ENCODE results near the gene DPH1. TPM values are rescaled to one million over a fixed set of nuclear protein-coding genes. Genes with fewer than 3 reads are reported as not detected.

Gene DPH1
- total RNA-seq, 2 experiments from 2014 or later = 34.7 to 35.3 TPM

DNA sequence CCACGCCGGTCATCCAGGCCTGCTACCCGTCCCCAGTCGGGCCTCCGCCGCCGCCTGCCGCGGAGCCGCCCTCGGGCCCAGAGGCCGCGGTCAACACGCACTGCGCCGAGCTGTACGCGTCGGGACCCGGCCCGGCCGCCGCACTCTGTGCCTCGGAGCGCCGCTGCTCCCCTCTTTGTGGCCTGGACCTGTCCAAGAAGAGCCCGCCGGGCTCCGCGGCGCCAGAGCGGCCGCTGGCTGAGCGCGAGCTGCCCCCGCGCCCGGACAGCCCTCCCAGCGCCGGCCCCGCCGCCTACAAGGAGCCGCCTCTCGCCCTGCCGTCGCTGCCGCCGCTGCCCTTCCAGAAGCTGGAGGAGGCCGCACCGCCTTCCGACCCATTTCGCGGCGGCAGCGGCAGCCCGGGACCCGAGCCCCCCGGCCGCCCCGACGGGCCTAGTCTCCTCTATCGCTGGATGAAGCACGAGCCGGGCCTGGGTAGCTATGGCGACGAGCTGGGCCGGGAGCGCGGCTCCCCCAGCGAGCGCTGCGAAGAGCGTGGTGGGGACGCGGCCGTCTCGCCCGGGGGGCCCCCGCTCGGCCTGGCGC lies 27.3 kb downstream of the DPH1 start:
- H3K9me3 Mint-ChIP-seq = no peaks in the 10 kb centered on the region
- peaks cover 22% of the 10 kb centered on the region for H3K4me1 Mint-ChIP-seq
- H3K27ac Mint-ChIP-seq = no peak overlapping the region
- DNase-seq = peak; percentile 48
- peaks cover 29% of the 10 kb centered on the region for H3K36me3 Mint-ChIP-seq
- peaks cover 9% of the 10 kb centered on the region for H3K27me3 Mint-ChIP-seq
- H3K4me3 Mint-ChIP-seq = no peak overlapping the region

DNA sequence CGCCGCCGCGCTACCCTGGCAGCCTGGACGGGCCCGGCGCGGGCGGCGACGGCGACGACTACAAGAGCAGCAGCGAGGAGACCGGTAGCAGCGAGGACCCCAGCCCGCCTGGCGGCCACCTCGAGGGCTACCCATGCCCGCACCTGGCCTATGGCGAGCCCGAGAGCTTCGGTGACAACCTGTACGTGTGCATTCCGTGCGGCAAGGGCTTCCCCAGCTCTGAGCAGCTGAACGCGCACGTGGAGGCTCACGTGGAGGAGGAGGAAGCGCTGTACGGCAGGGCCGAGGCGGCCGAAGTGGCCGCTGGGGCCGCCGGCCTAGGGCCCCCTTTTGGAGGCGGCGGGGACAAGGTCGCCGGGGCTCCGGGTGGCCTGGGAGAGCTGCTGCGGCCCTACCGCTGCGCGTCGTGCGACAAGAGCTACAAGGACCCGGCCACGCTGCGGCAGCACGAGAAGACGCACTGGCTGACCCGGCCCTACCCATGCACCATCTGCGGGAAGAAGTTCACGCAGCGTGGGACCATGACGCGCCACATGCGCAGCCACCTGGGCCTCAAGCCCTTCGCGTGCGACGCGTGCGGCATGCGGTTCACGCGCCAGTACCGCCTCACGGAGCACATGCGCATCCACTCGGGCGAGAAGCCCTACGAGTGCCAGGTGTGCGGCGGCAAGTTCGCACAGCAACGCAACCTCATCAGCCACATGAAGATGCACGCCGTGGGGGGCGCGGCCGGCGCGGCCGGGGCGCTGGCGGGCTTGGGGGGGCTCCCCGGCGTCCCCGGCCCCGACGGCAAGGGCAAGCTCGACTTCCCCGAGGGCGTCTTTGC lies 28.0 kb downstream of the DPH1 start:
- Mint-ChIP-seq H3K4me1 (peaks cover 21% of the 10 kb centered on the region), H3K36me3 (peaks cover 34% of the 10 kb centered on the region), H3K9me3 (no peaks in the 10 kb centered on the region), H3K27me3 (peaks cover 7% of the 10 kb centered on the region), H3K4me3 (peak overlapping the region; percentile 73), H3K27ac (no peak overlapping the region)
- DNase-seq = peak; percentile 46

- no peak overlapping the region for H3K27ac Mint-ChIP-seq
These were observed 28.9 kb downstream of the DPH1 start for GRCh38 chr17:2058586-2059546.

DNA sequence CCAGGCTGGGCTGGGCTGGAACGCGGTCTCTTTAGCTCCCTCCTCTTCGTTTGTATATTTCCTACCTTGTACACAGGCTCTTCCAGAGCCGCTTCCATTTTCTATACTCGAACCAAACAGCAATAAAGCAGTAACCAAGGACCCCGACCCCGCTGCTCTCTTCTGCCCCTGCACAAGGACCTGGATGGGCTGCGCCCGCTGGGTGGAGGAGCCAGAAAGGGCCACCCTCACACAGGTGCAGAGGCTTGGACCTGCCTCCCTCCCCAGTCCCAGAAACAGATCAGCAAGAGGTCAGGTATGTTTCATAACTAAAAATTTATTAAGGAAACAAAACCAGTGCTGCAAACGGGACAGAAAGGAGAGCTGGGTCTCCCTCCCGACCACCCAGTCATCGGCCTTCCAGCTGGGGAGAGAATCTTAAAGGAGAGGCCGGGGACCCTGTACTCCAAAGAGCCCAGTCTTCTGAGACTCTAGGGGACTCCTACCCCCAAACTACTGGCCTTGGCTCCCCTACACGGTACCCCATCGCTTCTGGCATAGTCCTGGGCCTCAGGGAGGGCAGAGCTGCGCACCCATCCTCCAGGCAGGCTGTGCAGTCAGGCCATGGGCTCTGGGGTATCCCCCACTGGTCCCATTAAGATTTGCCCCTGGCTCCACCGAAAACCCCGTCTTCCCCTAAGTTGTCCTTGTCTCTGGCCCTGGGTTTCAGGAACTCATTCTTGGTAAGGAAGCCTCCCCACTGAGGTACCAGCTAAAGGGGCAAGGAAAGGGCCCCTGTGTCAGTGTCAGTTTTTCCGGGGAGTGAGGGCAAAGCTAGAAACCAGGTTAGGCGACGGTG lies 29.8 kb downstream of the DPH1 start:
- no peak for DNase-seq
- H3K27me3 Mint-ChIP-seq = peaks cover 3% of the 10 kb centered on the region
- no peak overlapping the region for H3K27ac Mint-ChIP-seq
- no peaks in the 10 kb centered on the region for H3K9me3 Mint-ChIP-seq
- H3K36me3 Mint-ChIP-seq = peaks cover 50% of the 10 kb centered on the region
- H3K4me3 Mint-ChIP-seq = peak overlapping the region; percentile 57
- peaks cover 16% of the 10 kb centered on the region for H3K4me1 Mint-ChIP-seq

More at GRCh38 chr17:2058586-2059546, 28.9 kb downstream of the DPH1 start:
- peak overlapping the region; percentile 57 for H3K4me3 Mint-ChIP-seq
- H3K4me1 Mint-ChIP-seq = peaks cover 16% of the 10 kb centered on the region
- H3K27me3 Mint-ChIP-seq = peaks cover 3% of the 10 kb centered on the region
- no peaks in the 10 kb centered on the region for H3K9me3 Mint-ChIP-seq
- H3K36me3 Mint-ChIP-seq = peaks cover 42% of the 10 kb centered on the region
- DNase-seq = peak; percentile 75

- H3K9me3 Mint-ChIP-seq = no peaks in the 10 kb centered on the region
- no peak overlapping the region for H3K4me3 Mint-ChIP-seq
- DNase-seq = no peak
- peaks cover 3% of the 10 kb centered on the region for H3K27me3 Mint-ChIP-seq
- H3K4me1 Mint-ChIP-seq = peaks cover 18% of the 10 kb centered on the region
- no peak overlapping the region for H3K27ac Mint-ChIP-seq
- peaks cover 53% of the 10 kb centered on the region for H3K36me3 Mint-ChIP-seq
These were observed 30.4 kb downstream of the DPH1 start for GRCh38 chr17:2060385-2060658.

- no peak for DNase-seq
- Mint-ChIP-seq H3K4me1 (peaks cover 18% of the 10 kb centered on the region), H3K4me3 (no peak overlapping the region), H3K27ac (no peak overlapping the region), H3K36me3 (peaks cover 56% of the 10 kb centered on the region), H3K27me3 (peaks cover 3% of the 10 kb centered on the region), H3K9me3 (no peaks in the 10 kb centered on the region)
These were observed 30.9 kb downstream of the DPH1 start for GRCh38 chr17:2060681-2061440.

- Mint-ChIP-seq H3K4me3 (no peak overlapping the region), H3K27ac (peak overlapping the region; percentile 54), H3K27me3 (peaks cover 3% of the 10 kb centered on the region), H3K4me1 (peaks cover 18% of the 10 kb centered on the region), H3K36me3 (peaks cover 58% of the 10 kb centered on the region), H3K9me3 (no peaks in the 10 kb centered on the region)
- no peak for DNase-seq
These were observed 31.5 kb downstream of the DPH1 start for GRCh38 chr17:2061441-2061958.

DNA sequence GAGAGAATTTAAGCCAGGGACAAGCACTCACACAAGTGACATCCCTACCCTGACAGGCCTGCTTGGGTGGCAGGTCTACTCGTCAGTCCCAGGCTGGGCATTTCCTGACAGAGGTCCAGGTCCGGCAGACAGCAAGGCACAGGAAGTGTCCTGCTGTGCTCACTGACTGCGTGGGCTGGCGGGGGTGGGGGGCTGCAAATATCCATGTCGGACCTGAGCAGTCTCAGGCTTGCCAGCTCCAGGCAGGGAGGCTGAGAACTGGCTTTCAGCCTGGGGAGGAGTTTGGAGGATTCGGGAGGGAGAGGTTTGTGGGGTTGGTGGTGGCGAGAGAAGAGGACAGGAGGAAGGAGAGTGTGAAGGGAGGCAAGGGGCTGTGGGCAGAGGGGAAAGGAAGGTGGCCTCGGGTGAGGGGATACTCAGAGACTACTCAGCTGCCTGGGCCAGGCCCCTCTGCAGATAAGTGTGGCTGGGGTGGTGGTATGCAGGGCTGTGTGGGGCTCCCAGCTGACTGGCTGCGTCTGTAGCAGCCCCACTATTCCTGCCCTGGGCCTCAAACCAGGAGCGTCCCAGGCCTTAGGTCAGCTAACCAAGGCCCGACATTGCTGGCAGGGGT lies 32.7 kb downstream of the DPH1 start:
- Mint-ChIP-seq H3K4me1 (peaks cover 22% of the 10 kb centered on the region), H3K36me3 (peaks cover 59% of the 10 kb centered on the region), H3K27ac (no peak overlapping the region), H3K4me3 (no peak overlapping the region), H3K27me3 (peaks cover 3% of the 10 kb centered on the region), H3K9me3 (no peaks in the 10 kb centered on the region)
- DNase-seq = no peak

DNA sequence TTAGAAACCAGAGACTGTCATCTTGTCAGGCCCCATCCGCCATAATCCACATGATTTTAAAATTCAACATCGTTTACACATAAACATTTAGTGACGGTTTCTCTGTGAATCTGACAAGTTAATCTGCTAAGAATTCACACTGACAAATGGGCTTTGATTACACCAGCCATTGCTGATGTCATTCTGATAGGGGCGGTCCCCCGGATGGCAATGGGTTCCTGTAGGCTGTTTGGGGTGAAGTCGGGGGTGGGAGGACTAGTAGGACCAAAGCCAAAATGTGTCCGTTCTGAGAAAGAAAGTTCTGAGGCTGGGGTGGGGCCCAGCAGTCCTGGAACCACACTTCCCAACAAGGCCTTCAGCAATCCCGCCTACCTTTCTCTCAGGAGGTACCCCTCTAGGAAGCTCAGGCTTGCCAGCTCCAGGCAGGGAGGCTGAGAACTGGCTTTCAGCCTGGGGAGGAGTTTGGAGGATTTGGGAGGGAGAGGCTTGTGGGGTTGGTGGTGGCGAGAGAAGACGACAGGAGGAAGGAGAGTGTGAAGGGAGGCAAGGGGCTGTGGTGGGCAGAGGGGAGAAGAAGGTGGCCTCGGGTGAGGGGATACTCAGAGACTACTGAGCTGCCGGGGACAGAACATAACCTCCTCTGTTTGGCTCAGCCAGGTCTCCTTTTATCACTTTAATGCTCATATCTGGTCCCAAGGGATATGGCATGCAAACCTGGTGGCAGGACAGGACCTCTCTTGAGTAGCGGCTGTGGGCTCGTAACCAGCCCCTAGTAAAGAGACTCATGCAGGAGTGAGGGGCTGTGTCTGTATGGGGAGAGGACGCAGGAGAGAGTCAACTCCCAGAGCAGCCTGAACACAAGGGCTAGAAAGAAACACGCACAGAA lies 33.6 kb downstream of the DPH1 start:
- peaks cover 63% of the 10 kb centered on the region for H3K36me3 Mint-ChIP-seq
- no peak overlapping the region for H3K27ac Mint-ChIP-seq
- no peak for DNase-seq
- no peaks in the 10 kb centered on the region for H3K9me3 Mint-ChIP-seq
- no peak overlapping the region for H3K4me3 Mint-ChIP-seq
- peaks cover 3% of the 10 kb centered on the region for H3K27me3 Mint-ChIP-seq
- H3K4me1 Mint-ChIP-seq = peaks cover 28% of the 10 kb centered on the region

GRCh38 chr17:2064147-2064489 lies 34.2 kb downstream of the DPH1 start:
- H3K27ac Mint-ChIP-seq = no peak overlapping the region
- peaks cover 3% of the 10 kb centered on the region for H3K27me3 Mint-ChIP-seq
- no peak for DNase-seq
- H3K9me3 Mint-ChIP-seq = no peaks in the 10 kb centered on the region
- no peak overlapping the region for H3K4me3 Mint-ChIP-seq
- H3K36me3 Mint-ChIP-seq = peaks cover 66% of the 10 kb centered on the region
- H3K4me1 Mint-ChIP-seq = peaks cover 33% of the 10 kb centered on the region

GRCh38 chr17:2064520-2064971 lies 34.6 kb downstream of the DPH1 start:
- Mint-ChIP-seq H3K27ac (no peak overlapping the region), H3K36me3 (peaks cover 67% of the 10 kb centered on the region), H3K4me3 (no peak overlapping the region), H3K27me3 (peaks cover 1% of the 10 kb centered on the region), H3K4me1 (peaks cover 34% of the 10 kb centered on the region), H3K9me3 (no peaks in the 10 kb centered on the region)
- no peak for DNase-seq

GRCh38 chr17:2064980-2065785 lies 35.2 kb downstream of the DPH1 start:
- Mint-ChIP-seq H3K4me3 (no peak overlapping the region), H3K36me3 (peaks cover 67% of the 10 kb centered on the region), H3K27me3 (peaks cover 5% of the 10 kb centered on the region), H3K27ac (no peak overlapping the region), H3K9me3 (no peaks in the 10 kb centered on the region), H3K4me1 (peaks cover 35% of the 10 kb centered on the region)
- peak; percentile 73 for DNase-seq
